PC-9 (cell line): ENCODE measurements around the gene GPER1. TPM values are rescaled to one million over a fixed set of nuclear protein-coding genes. Genes with fewer than 3 reads are reported as not detected.

ENCODE experiments used
- BruUV-seq: library from RNA; stranded (reverse); fragments of 400-500 nt; replicated peaks from 2 replicates; lab custom pipeline; 2021; lab: Mats Ljungman, UMichigan
- CTCF ChIA-PET: fragments of 300-600 bp; sonication (Branson Sonifier 250); formaldehyde crosslinking; loops from one replicate; lab custom pipeline; 2022; ENCODE audit warnings: antibody characterized with exemption; lab: Charles Lee
- POLR2A ChIA-PET: fragments of 300-600 bp; sonication (Branson Sonifier 250); formaldehyde crosslinking; loops from one replicate; lab custom pipeline; 2022; ENCODE audit warnings: antibody characterized with exemption; ENCODE audit not compliant: unreplicated experiment; lab: Charles Lee
- DNase-seq, 2 experiments: peaks; one replicate each; pipeline versions ENCODE4 v3.0.0 to v3.0.0-alpha.2; 2015 to 2022; ENCODE audit warnings: mixed read lengths in 1 of 2
- H2AFZ ChIP-seq: fragments of 200-600 bp; sonication (generic); 2 replicates; pipeline ENCODE4 v1.8.1; 2017; ENCODE audit warnings: antibody characterized with exemption
- H3F3A ChIP-seq: fragments of 200-600 bp; sonication (generic); 2 replicates; pipeline ENCODE4 v1.8.1; 2017; ENCODE audit warnings: antibody characterized with exemption, mild to moderate bottlenecking, low read depth; ENCODE audit not compliant: insufficient read depth
- H3K27ac ChIP-seq: fragments of 200-600 bp; sonication (generic); 2 replicates; pipeline ENCODE4 v1.6.1; 2016; ENCODE audit warnings: mixed run types
- H3K27me3 ChIP-seq: fragments of 200-600 bp; sonication (generic); 2 replicates; pipeline ENCODE4 v1.6.1; 2016; ENCODE audit warnings: low read depth, mixed run types; ENCODE audit not compliant: insufficient read depth
- H3K36me3 ChIP-seq: fragments of 200-600 bp; sonication (generic); 2 replicates; pipeline ENCODE4 v1.6.1; 2016; ENCODE audit warnings: low read depth, mixed run types
- H3K4me1 ChIP-seq: fragments of 200-600 bp; sonication (generic); replicated peaks from 2 replicates; pipeline ENCODE4 v1.6.1; 2016; ENCODE audit warnings: mixed run types; ENCODE audit not compliant: insufficient read depth
- H3K4me2 ChIP-seq: fragments of 200-600 bp; sonication (generic); 2 replicates; pipeline ENCODE4 v1.6.1; 2017; ENCODE audit warnings: mixed run types
- H3K4me3 ChIP-seq: fragments of 200-600 bp; sonication (generic); 2 replicates; pipeline ENCODE4 v1.6.1; 2016; ENCODE audit warnings: mixed run types
- H3K79me2 ChIP-seq: fragments of 200-600 bp; sonication (generic); 2 replicates; pipeline ENCODE4 v1.6.1; 2017; ENCODE audit warnings: low read depth, mixed run types
- H3K9me2 ChIP-seq: fragments of 200-600 bp; sonication (generic); 2 replicates; pipeline ENCODE4 v1.8.1; 2017; ENCODE audit warnings: mild to moderate bottlenecking; ENCODE audit not compliant: insufficient read depth
- H3K9me3 ChIP-seq: fragments of 200-600 bp; sonication (generic); 2 replicates; pipeline ENCODE4 v1.8.1; 2016; ENCODE audit warnings: low read depth; ENCODE audit not compliant: insufficient read depth
- H4K20me1 ChIP-seq: fragments of 200-600 bp; sonication (generic); 2 replicates; pipeline ENCODE4 v1.8.1; 2017; ENCODE audit not compliant: insufficient read depth
- CTCF ChIP-seq: fragments of 200-600 bp; sonication (generic); conservative IDR thresholded peaks from 2 replicates; pipeline ENCODE4 v1.6.1; 2017; ENCODE audit warnings: mixed run types, antibody characterized with exemption, mild to moderate bottlenecking, moderate library complexity
- EZH2 ChIP-seq: fragments of 200-600 bp; sonication (generic); IDR thresholded peaks from 2 replicates; pipeline ENCODE4 v1.8.0; 2017; ENCODE audit warnings: antibody characterized with exemption, low read depth
- intact Hi-C: fragments of 100-400 bp; cut with micrococcal nuclease; formaldehyde crosslinking; loops from one replicate; pipeline ENCODE4 v1.10.0; 2022; ENCODE audit not compliant: unreplicated experiment
- total RNA-seq: library from RNA; stranded (reverse); gene quantifications from 2 replicates; pipeline ENCODE4 v1.2.3, GENCODE V29; 2021

GPER1 gene
- total RNA-seq, 1 experiment from 2014 or later: 0.37 TPM

GRCh38 chr7:1046722-1047679 is 40.9 kb upstream of the GPER1 start:
- no TSS peak for BruUV-seq

GRCh38 chr7:1049006-1049741 is 38.7 kb upstream of the GPER1 start:
- Histone ChIP-seq H3K4me1 (peaks cover 31% of the 10 kb centered on the region), H3K9me2 (no peaks in the 10 kb centered on the region), H3F3A (peaks cover 40% of the 10 kb centered on the region), H4K20me1 (peaks cover 36% of the 10 kb centered on the region), H3K4me3 (no peak overlapping the region), H3K79me2 (peaks cover 11% of the 10 kb centered on the region; the same call in 1 of the 2 replicates), H3K36me3 (no peaks in the 10 kb centered on the region), H3K27ac (no peak overlapping the region), H3K4me2 (no peak overlapping the region), H3K9me3 (no peaks in the 10 kb centered on the region), H3K27me3 (no peaks in the 10 kb centered on the region), H2AFZ (no peak overlapping the region)
- DNase-seq: no peak
- intact Hi-C loops: no loop called here
- BruUV-seq: no TSS peak
- TF ChIP-seq EZH2: no peak
- TF ChIP-seq CTCF: no peak
- POLR2A ChIA-PET: no interaction called here
- CTCF ChIA-PET: interaction anchor here (0.6 kb wide), 1 partner anchor 37 kb away, joined by 16 read pairs; no protein-coding TSS in a partner anchor

More at GRCh38 chr7:1046722-1047679, 40.9 kb upstream of the GPER1 start:
- peak; percentile 71 to 78 for DNase-seq
- peaks cover 48% of the 10 kb centered on the region for H3K4me1 ChIP-seq
- ChIA-PET CTCF (no interaction called here), POLR2A (interaction anchor here (0.6 kb wide), 1 partner anchor 9 kb away, joined by 4 read pairs; no protein-coding TSS in a partner anchor)
- no peak overlapping the region for H2AFZ ChIP-seq
- H3K4me3 ChIP-seq: no peak overlapping the region
- H3K36me3 ChIP-seq: no peaks in the 10 kb centered on the region
- H3F3A ChIP-seq: peaks cover 58% of the 10 kb centered on the region
- H3K9me2 ChIP-seq: no peaks in the 10 kb centered on the region
- peaks cover 25% of the 10 kb centered on the region for H3K79me2 ChIP-seq
- H3K27me3 ChIP-seq: no peaks in the 10 kb centered on the region
- no peak for TF ChIP-seq EZH2
- TF ChIP-seq CTCF: no peak
- H3K4me2 ChIP-seq: peak overlapping the region; percentile 39
- H4K20me1 ChIP-seq: peaks cover 36% of the 10 kb centered on the region
- 0 out of 2 replicates have a peak overlapping the region, but pooled peaks have one; percentile 4 for H3K27ac ChIP-seq
- intact Hi-C loops: no loop called here
- H3K9me3 ChIP-seq: no peaks in the 10 kb centered on the region

- Histone ChIP-seq H3K9me3 (no peaks in the 10 kb centered on the region), H3K4me2 (no peak overlapping the region), H3K27me3 (no peaks in the 10 kb centered on the region), H3K36me3 (no peaks in the 10 kb centered on the region), H3F3A (peaks cover 38% of the 10 kb centered on the region), H3K9me2 (no peaks in the 10 kb centered on the region), H3K4me3 (no peak overlapping the region), H4K20me1 (peaks cover 36% of the 10 kb centered on the region), H2AFZ (no peak overlapping the region), H3K27ac (no peak overlapping the region), H3K79me2 (peaks cover 11% of the 10 kb centered on the region; the same call in 1 of the 2 replicates), H3K4me1 (peaks cover 29% of the 10 kb centered on the region)
- ChIA-PET CTCF (no interaction called here), POLR2A (no interaction called here)
- no peak for DNase-seq
- BruUV-seq: no TSS peak
- TF ChIP-seq EZH2 (no peak), CTCF (no peak)
- intact Hi-C loops: no loop called here
Observed at GRCh38 chr7:1049801-1050200, 38.1 kb upstream of the GPER1 start.
